GM23338 (cell line): ENCODE measurements around the gene SYNDIG1. TPM values are rescaled to one million over a fixed set of nuclear protein-coding genes. Genes with fewer than 3 reads are reported as not detected.

Source experiments
- ATAC-seq: fragments of 200-7000 bp; cut with Tn5 transposase; 3 replicates; pipeline ENCODE4 v1.9.1; 2020
- DNase-seq: peaks from one replicate; pipeline ENCODE4 v3.0.0-alpha.2; 2015; ENCODE audit warnings: low spot score
- H2AFZ ChIP-seq: fragments of 200-600 bp; sonication (generic); 2 replicates; pipeline ENCODE4 v1.8.0; 2016; ENCODE audit warnings: antibody characterized with exemption, mild to moderate bottlenecking, moderate library complexity
- H3F3A ChIP-seq: fragments of 200-600 bp; sonication (generic); replicated peaks from 2 replicates; pipeline ENCODE4 v1.8.0; 2017; ENCODE audit warnings: antibody characterized with exemption, mixed run types, low read depth
- H3K27ac ChIP-seq: fragments of 200-600 bp; sonication (generic); 2 replicates; pipeline ENCODE4 v1.6.1; 2016; ENCODE audit warnings: low read depth
- H3K27me3 ChIP-seq: fragments of 200-600 bp; sonication (generic); 2 replicates; pipeline ENCODE4 v1.8.0; 2016; ENCODE audit warnings: mild to moderate bottlenecking, mixed run types, moderate library complexity; ENCODE audit not compliant: insufficient read depth
- H3K36me3 ChIP-seq: fragments of 200-600 bp; sonication (generic); 2 replicates; pipeline ENCODE4 v1.8.0; 2016; ENCODE audit warnings: mild to moderate bottlenecking; ENCODE audit not compliant: insufficient read depth
- H3K4me1 ChIP-seq: fragments of 200-600 bp; sonication (generic); 2 replicates; pipeline ENCODE4 v1.8.0; 2016; ENCODE audit warnings: mild to moderate bottlenecking, moderate library complexity; ENCODE audit not compliant: insufficient read depth
- H3K4me2 ChIP-seq: fragments of 200-600 bp; sonication (generic); 2 replicates; pipeline ENCODE4 v1.7.1; 2017; ENCODE audit warnings: mixed run types
- H3K4me3 ChIP-seq: fragments of 200-600 bp; sonication (generic); 2 replicates; pipeline ENCODE4 v1.6.1; 2016; ENCODE audit warnings: mixed run types
- H3K79me2 ChIP-seq: fragments of 200-600 bp; sonication (generic); replicated peaks from 2 replicates; pipeline ENCODE4 v1.8.0; 2017; ENCODE audit warnings: mild to moderate bottlenecking; ENCODE audit not compliant: insufficient read depth
- H3K9me2 ChIP-seq: fragments of 200-600 bp; sonication (generic); 2 replicates; pipeline ENCODE4 v1.8.0; 2017; ENCODE audit not compliant: insufficient read depth
- H4K20me1 ChIP-seq: fragments of 200-600 bp; sonication (generic); replicated peaks from 2 replicates; pipeline ENCODE4 v1.8.0; 2017; ENCODE audit warnings: mild to moderate bottlenecking; ENCODE audit not compliant: insufficient read depth
- H3K27ac Mint-ChIP-seq: 2 replicates; pipeline ENCODE4 v1.8.0; 2020; ENCODE audit warnings: inconsistent platforms, mild to moderate bottlenecking, moderate library complexity, mixed read lengths
- H3K27me3 Mint-ChIP-seq: 3 replicates; pipeline ENCODE4 v1.8.0; 2022; ENCODE audit warnings: low read depth, mild to moderate bottlenecking, moderate library complexity, mixed read lengths, inconsistent platforms; ENCODE audit not compliant: insufficient read depth, poor library complexity
- H3K36me3 Mint-ChIP-seq: 3 replicates; pipeline ENCODE4 v1.8.0; 2021; ENCODE audit warnings: low read depth, mild to moderate bottlenecking, inconsistent platforms, moderate library complexity, mixed read lengths
- H3K4me1 Mint-ChIP-seq: 3 replicates; pipeline ENCODE4 v1.8.0; 2020; ENCODE audit warnings: mild to moderate bottlenecking, inconsistent platforms, mixed read lengths
- H3K4me3 Mint-ChIP-seq: 3 replicates; pipeline ENCODE4 v1.8.0; 2021; ENCODE audit warnings: moderate library complexity, mild to moderate bottlenecking, inconsistent platforms, mixed read lengths
- H3K9me3 Mint-ChIP-seq: 3 replicates; pipeline ENCODE4 v1.8.0; 2020; ENCODE audit warnings: moderate library complexity, mild to moderate bottlenecking, inconsistent platforms, mixed read lengths
- CREB1 ChIP-seq: fragments of 250-450 bp; sonication (Bioruptor Pico); IDR thresholded peaks from 2 replicates; pipeline ENCODE4 v1.5.0; 2020; ENCODE audit warnings: low read depth, mild to moderate bottlenecking, moderate library complexity
- EZH2 ChIP-seq: fragments of 200-600 bp; sonication (generic); IDR thresholded peaks from one replicate; pipeline ENCODE4 v1.8.0; 2017; ENCODE audit warnings: antibody characterized with exemption, mild to moderate bottlenecking, low read depth; ENCODE audit not compliant: unreplicated experiment
- EZH2phosphoT487 ChIP-seq: fragments of 200-600 bp; sonication (generic); IDR thresholded peaks from one replicate; pipeline ENCODE4 v1.8.1; 2018; ENCODE audit warnings: antibody characterized with exemption; ENCODE audit not compliant: unreplicated experiment
- JUNB ChIP-seq: IDR thresholded peaks from one replicate; pipeline ENCODE4 v1.6.1; 2016; ENCODE audit warnings: antibody characterized with exemption; ENCODE audit not compliant: unreplicated experiment
- NANOG ChIP-seq: IDR thresholded peaks from 2 replicates; pipeline ENCODE4 v1.6.1; 2016; ENCODE audit warnings: antibody characterized with exemption, borderline replicate concordance
- POLR2AphosphoS5 ChIP-seq: IDR thresholded peaks from 2 replicates; pipeline ENCODE4 v1.6.1; 2016; ENCODE audit warnings: antibody characterized with exemption, low read depth
- STAT1 ChIP-seq: IDR thresholded peaks from one replicate; pipeline ENCODE4 v1.6.1; 2016; ENCODE audit warnings: antibody characterized with exemption; ENCODE audit not compliant: unreplicated experiment
- ZNF114 ChIP-seq: fragments of 250-450 bp; sonication (Bioruptor Pico); IDR thresholded peaks from 2 replicates; pipeline ENCODE4 v1.5.0; 2020; ENCODE audit warnings: mild to moderate bottlenecking, moderate library complexity
- ZNF331 ChIP-seq: fragments of 250-450 bp; sonication (Bioruptor Pico); IDR thresholded peaks from 2 replicates; pipeline ENCODE4 v1.5.0; 2020; ENCODE audit warnings: low read depth, mild to moderate bottlenecking, moderate library complexity
- ZNF462 ChIP-seq: fragments of 250-450 bp; sonication (Bioruptor Pico); IDR thresholded peaks from 2 replicates; pipeline ENCODE4 v1.5.0; 2020; ENCODE audit warnings: mild to moderate bottlenecking, moderate library complexity
- polyA plus RNA-seq: library from polyadenylated mRNA; unstranded; fragments of >200 nt; fragmentation: Nextera tagmentation; extraction: Ambion mirVana; gene quantifications from 2 replicates; pipeline ENCODE4 v1.2.1, GENCODE V29; 2016
- total RNA-seq: library from RNA; depleted of rRNA; stranded (reverse); fragments of >200 nt; shearing (Covaris generic); gene quantifications from 2 replicates; pipeline ENCODE4 v1.2.3, GENCODE V29; 2014
- TF ChIP-seq, protein P1 (sequence below): IDR thresholded peaks from one replicate; pipeline ENCODE4 v1.6.1; 2018; ENCODE audit warnings: antibody characterized with exemption; ENCODE audit not compliant: unreplicated experiment
- TF ChIP-seq, protein P2 (sequence below): IDR thresholded peaks from 2 replicates; pipeline ENCODE4 v1.6.1; 2016; ENCODE audit warnings: antibody characterized with exemption
- TF ChIP-seq, protein P3 (sequence below), 2 experiments: fragments of 200-600 bp in 1 of 2; sonication (generic) in 1 of 2; conservative IDR thresholded peaks; 2 replicates each; pipeline versions ENCODE4 v1.5.1 to v1.6.1; 2016 to 2017; ENCODE audit warnings: antibody characterized with exemption in 2 of 2, low read depth in 2 of 2, mild to moderate bottlenecking in 2 of 2, moderate library complexity in 1 of 2

The SYNDIG1 gene
- total and polyA plus RNA-seq, 2 experiments from 2014 or later, result 2.8 to 4.8 TPM

- no peaks in the 10 kb centered on the region for H3K79me2 ChIP-seq
- DNase-seq, result no peak
- Mint-ChIP-seq H3K27ac (no peak overlapping the region), H3K36me3 (no peaks in the 10 kb centered on the region; the same call in 2 of the 3 replicates), H3K4me3 (no peak overlapping the region), H3K4me1 (peaks cover 6% of the 10 kb centered on the region; the same call in 1 of the 3 replicates), H3K9me3 (no peaks in the 10 kb centered on the region; the same call in 2 of the 3 replicates), H3K27me3 (peaks cover 8% of the 10 kb centered on the region)
- H3K27me3 ChIP-seq, result no peaks in the 10 kb centered on the region
- no peaks in the 10 kb centered on the region for H3K36me3 ChIP-seq
- no peaks in the 10 kb centered on the region for H3K4me1 ChIP-seq
- H4K20me1 ChIP-seq, result no peaks in the 10 kb centered on the region
- H3K9me2 ChIP-seq, result 0 out of 2 replicates have a peak, but pooled peaks cover 3% of the 10 kb centered on the region
- TF ChIP-seq, protein P1, sequence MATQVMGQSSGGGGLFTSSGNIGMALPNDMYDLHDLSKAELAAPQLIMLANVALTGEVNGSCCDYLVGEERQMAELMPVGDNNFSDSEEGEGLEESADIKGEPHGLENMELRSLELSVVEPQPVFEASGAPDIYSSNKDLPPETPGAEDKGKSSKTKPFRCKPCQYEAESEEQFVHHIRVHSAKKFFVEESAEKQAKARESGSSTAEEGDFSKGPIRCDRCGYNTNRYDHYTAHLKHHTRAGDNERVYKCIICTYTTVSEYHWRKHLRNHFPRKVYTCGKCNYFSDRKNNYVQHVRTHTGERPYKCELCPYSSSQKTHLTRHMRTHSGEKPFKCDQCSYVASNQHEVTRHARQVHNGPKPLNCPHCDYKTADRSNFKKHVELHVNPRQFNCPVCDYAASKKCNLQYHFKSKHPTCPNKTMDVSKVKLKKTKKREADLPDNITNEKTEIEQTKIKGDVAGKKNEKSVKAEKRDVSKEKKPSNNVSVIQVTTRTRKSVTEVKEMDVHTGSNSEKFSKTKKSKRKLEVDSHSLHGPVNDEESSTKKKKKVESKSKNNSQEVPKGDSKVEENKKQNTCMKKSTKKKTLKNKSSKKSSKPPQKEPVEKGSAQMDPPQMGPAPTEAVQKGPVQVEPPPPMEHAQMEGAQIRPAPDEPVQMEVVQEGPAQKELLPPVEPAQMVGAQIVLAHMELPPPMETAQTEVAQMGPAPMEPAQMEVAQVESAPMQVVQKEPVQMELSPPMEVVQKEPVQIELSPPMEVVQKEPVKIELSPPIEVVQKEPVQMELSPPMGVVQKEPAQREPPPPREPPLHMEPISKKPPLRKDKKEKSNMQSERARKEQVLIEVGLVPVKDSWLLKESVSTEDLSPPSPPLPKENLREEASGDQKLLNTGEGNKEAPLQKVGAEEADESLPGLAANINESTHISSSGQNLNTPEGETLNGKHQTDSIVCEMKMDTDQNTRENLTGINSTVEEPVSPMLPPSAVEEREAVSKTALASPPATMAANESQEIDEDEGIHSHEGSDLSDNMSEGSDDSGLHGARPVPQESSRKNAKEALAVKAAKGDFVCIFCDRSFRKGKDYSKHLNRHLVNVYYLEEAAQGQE, result no peak
- TF ChIP-seq CREB1 (CRISPR knock-in tag) (no peak), ZNF114 (CRISPR knock-in tag) (no peak), EZH2phosphoT487 (no peak), POLR2AphosphoS5 (no peak), NANOG (no peak), ZNF331 (CRISPR knock-in tag) (no peak), ZNF462 (CRISPR knock-in tag) (no peak), JUNB (no peak), EZH2 (no peak), STAT1 (no peak)
- TF ChIP-seq, protein P2, sequence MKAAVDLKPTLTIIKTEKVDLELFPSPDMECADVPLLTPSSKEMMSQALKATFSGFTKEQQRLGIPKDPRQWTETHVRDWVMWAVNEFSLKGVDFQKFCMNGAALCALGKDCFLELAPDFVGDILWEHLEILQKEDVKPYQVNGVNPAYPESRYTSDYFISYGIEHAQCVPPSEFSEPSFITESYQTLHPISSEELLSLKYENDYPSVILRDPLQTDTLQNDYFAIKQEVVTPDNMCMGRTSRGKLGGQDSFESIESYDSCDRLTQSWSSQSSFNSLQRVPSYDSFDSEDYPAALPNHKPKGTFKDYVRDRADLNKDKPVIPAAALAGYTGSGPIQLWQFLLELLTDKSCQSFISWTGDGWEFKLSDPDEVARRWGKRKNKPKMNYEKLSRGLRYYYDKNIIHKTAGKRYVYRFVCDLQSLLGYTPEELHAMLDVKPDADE, result no peak
- TF ChIP-seq, protein P3, sequence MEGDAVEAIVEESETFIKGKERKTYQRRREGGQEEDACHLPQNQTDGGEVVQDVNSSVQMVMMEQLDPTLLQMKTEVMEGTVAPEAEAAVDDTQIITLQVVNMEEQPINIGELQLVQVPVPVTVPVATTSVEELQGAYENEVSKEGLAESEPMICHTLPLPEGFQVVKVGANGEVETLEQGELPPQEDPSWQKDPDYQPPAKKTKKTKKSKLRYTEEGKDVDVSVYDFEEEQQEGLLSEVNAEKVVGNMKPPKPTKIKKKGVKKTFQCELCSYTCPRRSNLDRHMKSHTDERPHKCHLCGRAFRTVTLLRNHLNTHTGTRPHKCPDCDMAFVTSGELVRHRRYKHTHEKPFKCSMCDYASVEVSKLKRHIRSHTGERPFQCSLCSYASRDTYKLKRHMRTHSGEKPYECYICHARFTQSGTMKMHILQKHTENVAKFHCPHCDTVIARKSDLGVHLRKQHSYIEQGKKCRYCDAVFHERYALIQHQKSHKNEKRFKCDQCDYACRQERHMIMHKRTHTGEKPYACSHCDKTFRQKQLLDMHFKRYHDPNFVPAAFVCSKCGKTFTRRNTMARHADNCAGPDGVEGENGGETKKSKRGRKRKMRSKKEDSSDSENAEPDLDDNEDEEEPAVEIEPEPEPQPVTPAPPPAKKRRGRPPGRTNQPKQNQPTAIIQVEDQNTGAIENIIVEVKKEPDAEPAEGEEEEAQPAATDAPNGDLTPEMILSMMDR (conservative IDR thresholded peaks at IDR 0.05; ENCODE audit: low read depth in 2 of 2), result no peak
- H3F3A ChIP-seq, result no peaks in the 10 kb centered on the region
- no peak for ATAC-seq
- H3K27ac ChIP-seq, result no peak overlapping the region
- no peak overlapping the region for H2AFZ ChIP-seq
- no peak overlapping the region for H3K4me3 ChIP-seq
- H3K4me2 ChIP-seq, result no peak overlapping the region
These were observed 201.0 kb downstream of the SYNDIG1 start for GRCh38 chr20:24670341-24670872.
